Endothelial cell of umbilical vein (primary cell): ENCODE data around the gene CBX3. TPM values are rescaled to one million over a fixed set of nuclear protein-coding genes. Genes with fewer than 3 reads are reported as not detected.
"Not testable (repeated sequence)": the region's sequence is repeated elsewhere in the genome, so short reads cannot be mapped to it uniquely, and the experiment has no call there.

ENCODE experiments used
- BruUV-seq: library from RNA; stranded (reverse); fragments of 400-500 nt; replicated peaks from 2 replicates; lab custom pipeline; 2021; lab: Mats Ljungman, UMichigan
- CTCF ChIA-PET: fragments of 300-600, 350-600 bp; sonication (Branson Sonifier 250); formaldehyde crosslinking; loops from one replicate; lab custom pipeline; 2021; ENCODE audit warnings: antibody characterized with exemption, inconsistent platforms; lab: Charles Lee
- POLR2A ChIA-PET: fragments of 300-600, 350-600 bp; sonication (Branson Sonifier 250); formaldehyde crosslinking; loops from one replicate; lab custom pipeline; 2021; ENCODE audit warnings: antibody characterized with exemption, inconsistent platforms; lab: Charles Lee
- DNase-seq: peaks from one replicate; pipeline ENCODE4 v3.0.0-alpha.2; 2011; ENCODE audit warnings: low read depth, low spot score
- FAIRE-seq: peaks from 2 replicates; lab custom pipeline; 2011; peaks lifted over from hg19 to GRCh38; lab: Jason Lieb, UNC
- H2AFZ ChIP-seq: 2 replicates; pipeline ENCODE4 v1.6.0; 2012; ENCODE audit warnings: low read depth, low read length, control low read depth, inconsistent platforms
- H3K27ac ChIP-seq: 2 replicates; pipeline ENCODE4 v1.5.1; 2011; ENCODE audit warnings: low read depth, mild to moderate bottlenecking, control low read depth, low read length, moderate library complexity; ENCODE audit not compliant: insufficient read depth
- H3K27me3 ChIP-seq, 2 experiments: 2 replicates each; pipeline versions ENCODE4 v1.6.0 to v1.6.1; 2011; ENCODE audit warnings: low read length in 2 of 2, mixed read lengths in 1 of 2; ENCODE audit not compliant: control insufficient read depth in 2 of 2, insufficient read depth in 2 of 2
- H3K36me3 ChIP-seq, 2 experiments: 2 replicates in 1 of 2; 3 replicates in 1 of 2; pipeline ENCODE4 v1.5.1; 2011; ENCODE audit warnings: low read length in 2 of 2, mild to moderate bottlenecking in 1 of 2, moderate library complexity in 1 of 2; ENCODE audit not compliant: control insufficient read depth in 2 of 2, insufficient read depth in 2 of 2; ENCODE audit errors: extremely low read depth in 1 of 2
- H3K4me1 ChIP-seq: 3 replicates; pipeline ENCODE4 v1.5.1; 2011; ENCODE audit warnings: mild to moderate bottlenecking, low read length; ENCODE audit not compliant: control insufficient read depth, insufficient read depth; ENCODE audit errors: extremely low read depth
- H3K4me2 ChIP-seq: 2 replicates; pipeline ENCODE4 v1.6.1; 2011; ENCODE audit warnings: low read length, control low read depth, mixed read lengths; ENCODE audit not compliant: insufficient read depth
- H3K4me3 ChIP-seq, 3 experiments: fragments of 200-600 bp in 1 of 3; sonication (generic), shearing (Covaris generic) in 1 of 3; replicated peaks in 1 of 3; 2 replicates each; pipeline ENCODE4 v1.5.1; 2011 to 2016; ENCODE audit warnings: control low read depth in 3 of 3, low read length in 3 of 3, mild to moderate bottlenecking in 2 of 3, inconsistent platforms in 1 of 3, low read depth in 1 of 3, moderate library complexity in 1 of 3; ENCODE audit not compliant: insufficient read depth in 1 of 3
- H3K79me2 ChIP-seq: 2 replicates; pipeline ENCODE4 v1.6.0; 2012; ENCODE audit warnings: low read length, inconsistent platforms; ENCODE audit not compliant: control insufficient read depth, insufficient read depth
- H3K9ac ChIP-seq: replicated peaks from 2 replicates; pipeline ENCODE3; 2011; ENCODE audit warnings: low read length, control low read depth; ENCODE audit not compliant: insufficient read depth; ENCODE audit errors: extremely low read depth
- H3K9me1 ChIP-seq: replicated peaks from 3 replicates; pipeline ENCODE4 v1.6.0; 2011; ENCODE audit warnings: mild to moderate bottlenecking, low read length; ENCODE audit not compliant: control insufficient read depth, insufficient read depth; ENCODE audit errors: extremely low read depth
- H3K9me3 ChIP-seq: replicated peaks from 2 replicates; pipeline ENCODE4 v1.5.1; 2012; ENCODE audit warnings: low read length, inconsistent platforms; ENCODE audit not compliant: control insufficient read depth, insufficient read depth
- H4K20me1 ChIP-seq: replicated peaks from 2 replicates; pipeline ENCODE3; 2011; ENCODE audit warnings: mild to moderate bottlenecking, low read length; ENCODE audit not compliant: control insufficient read depth, insufficient read depth; ENCODE audit errors: extremely low read depth
- POLR2A ChIP-seq: IDR thresholded peaks from 2 replicates; pipeline ENCODE4 v1.6.1; 2012; ENCODE audit warnings: low read depth, mild to moderate bottlenecking, control low read depth, low read length
- POLR2AphosphoS5 ChIP-seq: IDR thresholded peaks from 2 replicates; pipeline ENCODE4 v1.6.1; 2012; ENCODE audit warnings: low read depth, mild to moderate bottlenecking, control low read depth, low read length, moderate library complexity; ENCODE audit not compliant: insufficient read depth
- dilution Hi-C: fragments of 300-500 bp; cut with MboI; formaldehyde crosslinking; loops from one replicate; pipeline ENCODE4 v1.15.0; 2019; ENCODE audit warnings: low sequenced_read_pairs; ENCODE audit not compliant: extremely low pct_ligation_motif_present
- intact Hi-C: fragments of 100-400 bp; cut with micrococcal nuclease; formaldehyde crosslinking; loops from one replicate; pipeline ENCODE4 v1.10.0; 2022
- polyA plus RNA-seq, 4 experiments: library from polyadenylated mRNA; depleted of rRNA in 3 of 4; stranded (reverse) in 3 of 4; unstranded in 1 of 4; fragments of >200 nt; gene quantifications; 2 replicates each; pipeline versions ENCODE4 v1.2.1 to v1.2.3, GENCODE V29; 2011 to 2012; ENCODE audit warnings: missing spikeins in 1 of 4
- total RNA-seq: library from RNA; stranded (reverse); gene quantifications from 2 replicates; pipeline ENCODE4 v1.2.3, GENCODE V29; 2021
- TF ChIP-seq, protein P1 (sequence below), 2 donors: IDR thresholded peaks; 1 replicate in 1 of 2; 2 replicates in 1 of 2; pipeline ENCODE4 v1.5.1; 2011; ENCODE audit warnings: low read length in 2 of 2, mild to moderate bottlenecking in 2 of 2, moderate library complexity in 2 of 2, control low read depth in 1 of 2, inconsistent platforms in 1 of 2, low read depth in 1 of 2; ENCODE audit not compliant: insufficient read depth in 1 of 2; ENCODE audit errors: extremely low read depth in 1 of 2

Gene CBX3
- total and polyA plus RNA-seq, 2 donors (not counting 3 experiments of a cell fraction or from before 2014, with no cell fraction given): 47.5 to 200 TPM

DNA sequence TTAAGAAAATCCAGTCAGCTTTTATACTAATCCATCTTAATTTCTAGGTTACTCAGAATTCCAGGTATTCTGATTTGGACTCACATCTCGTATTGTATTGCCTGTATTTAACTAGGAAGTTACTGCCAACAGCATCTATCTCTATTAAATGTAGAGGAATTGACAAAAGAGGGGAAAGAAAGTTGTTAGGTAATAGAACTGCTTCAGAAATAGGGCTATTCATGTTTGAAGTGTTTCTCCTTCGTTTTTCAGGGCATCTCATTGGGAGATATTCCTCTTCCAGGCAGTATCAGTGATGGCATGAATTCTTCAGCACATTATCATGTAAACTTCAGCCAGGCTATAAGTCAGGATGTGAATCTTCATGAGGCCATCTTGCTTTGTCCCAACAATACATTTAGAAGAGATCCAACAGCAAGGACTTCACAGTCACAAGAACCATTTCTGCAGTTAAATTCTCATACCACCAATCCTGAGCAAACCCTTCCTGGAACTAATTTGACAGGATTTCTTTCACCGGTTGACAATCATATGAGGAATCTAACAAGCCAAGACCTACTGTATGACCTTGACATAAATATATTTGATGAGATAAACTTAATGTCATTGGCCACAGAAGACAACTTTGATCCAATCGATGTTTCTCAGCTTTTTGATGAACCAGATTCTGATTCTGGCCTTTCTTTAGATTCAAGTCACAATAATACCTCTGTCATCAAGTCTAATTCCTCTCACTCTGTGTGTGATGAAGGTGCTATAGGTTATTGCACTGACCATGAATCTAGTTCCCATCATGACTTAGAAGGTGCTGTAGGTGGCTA is 17.1 kb upstream of the CBX3 start:
- BruUV-seq, H3K79me2 ChIP-seq, H3K27me3 ChIP-seq, H3K4me1 ChIP-seq, H3K4me3 ChIP-seq, H2AFZ ChIP-seq, H3K27ac ChIP-seq, intact Hi-C loops, H3K4me2 ChIP-seq, H3K9me1 ChIP-seq, H4K20me1 ChIP-seq, H3K9ac ChIP-seq, DNase-seq, H3K9me3 ChIP-seq: not testable (repeated sequence)
- dilution Hi-C loops: loop anchor here (25.0 kb wide), 1 partner anchor 978 kb away; the partner anchor contains the start of genes HOXA10, HOXA3, HOXA7 and HOXA9
- ChIA-PET POLR2A (interaction anchor here (0.6 to 0.9 kb wide), 2 partner anchors 11 to 14 kb away, joined by 3 to 4 read pairs; no protein-coding TSS in a partner anchor), CTCF (interaction anchor here (1.0 to 4.6 kb wide), 3 partner anchors 13 to 94 kb away, joined by 3 to 30 read pairs (median 4); no protein-coding TSS in a partner anchor)
- H3K36me3 ChIP-seq: peaks cover 21 to 27% of the 10 kb centered on the region in 2 experiments
- TF ChIP-seq POLR2A: peak; percentile 3
- peak; percentile 49 for FAIRE-seq

GRCh38 chr7:26185131-26185843 is 16.3 kb upstream of the CBX3 start:
- ChIA-PET POLR2A (interaction anchor here (0.9 kb wide), 1 partner anchor 13 kb away, joined by 4 read pairs; no protein-coding TSS in a partner anchor), CTCF (interaction anchor here (1.6 kb wide), 1 partner anchor 94 kb away, joined by 4 read pairs; no protein-coding TSS in a partner anchor)
- FAIRE-seq: no peak

More at GRCh38 chr7:26185131-26185843, 16.3 kb upstream of the CBX3 start:
- Histone ChIP-seq H3K4me1 (no peaks in the 10 kb centered on the region), H3K9ac (no peak overlapping the region), H3K4me2 (no peak overlapping the region), H3K27me3 (no peaks in the 10 kb centered on the region), H3K79me2 (peaks cover 14% of the 10 kb centered on the region), H3K4me3 (no peak overlapping the region), H2AFZ (no peak overlapping the region), H3K9me3 (no peaks in the 10 kb centered on the region), H3K27ac (no peak overlapping the region), H3K36me3 (peaks cover 21 to 33% of the 10 kb centered on the region in 2 experiments), H3K9me1 (no peaks in the 10 kb centered on the region), H4K20me1 (peaks cover 10% of the 10 kb centered on the region)
- no peak for DNase-seq
- peak; percentile 21 for TF ChIP-seq POLR2AphosphoS5
- TF ChIP-seq, protein P1, sequence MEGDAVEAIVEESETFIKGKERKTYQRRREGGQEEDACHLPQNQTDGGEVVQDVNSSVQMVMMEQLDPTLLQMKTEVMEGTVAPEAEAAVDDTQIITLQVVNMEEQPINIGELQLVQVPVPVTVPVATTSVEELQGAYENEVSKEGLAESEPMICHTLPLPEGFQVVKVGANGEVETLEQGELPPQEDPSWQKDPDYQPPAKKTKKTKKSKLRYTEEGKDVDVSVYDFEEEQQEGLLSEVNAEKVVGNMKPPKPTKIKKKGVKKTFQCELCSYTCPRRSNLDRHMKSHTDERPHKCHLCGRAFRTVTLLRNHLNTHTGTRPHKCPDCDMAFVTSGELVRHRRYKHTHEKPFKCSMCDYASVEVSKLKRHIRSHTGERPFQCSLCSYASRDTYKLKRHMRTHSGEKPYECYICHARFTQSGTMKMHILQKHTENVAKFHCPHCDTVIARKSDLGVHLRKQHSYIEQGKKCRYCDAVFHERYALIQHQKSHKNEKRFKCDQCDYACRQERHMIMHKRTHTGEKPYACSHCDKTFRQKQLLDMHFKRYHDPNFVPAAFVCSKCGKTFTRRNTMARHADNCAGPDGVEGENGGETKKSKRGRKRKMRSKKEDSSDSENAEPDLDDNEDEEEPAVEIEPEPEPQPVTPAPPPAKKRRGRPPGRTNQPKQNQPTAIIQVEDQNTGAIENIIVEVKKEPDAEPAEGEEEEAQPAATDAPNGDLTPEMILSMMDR (IDR thresholded peaks at IDR 0.05; ENCODE audit: extremely low read depth in 1 of 2, insufficient read depth in 1 of 2, low read depth in 1 of 2, low read length in 2 of 2): no peak
- dilution Hi-C loops (loop anchor here (25.0 kb wide), 1 partner anchor 977 kb away; the partner anchor contains the start of genes HOXA10, HOXA3, HOXA7 and HOXA9), intact Hi-C loops (no loop called here)
- TSS peak; percentile 20 for BruUV-seq
